HTR-8/SVneo (cell line): Measurements from ENCODE around the gene CDC7.
"Not testable (repeated sequence)": the region's sequence is repeated elsewhere in the genome, so short reads cannot be mapped to it uniquely, and the experiment has no call there.

ENCODE experiments used
- DNase-seq: peaks from one replicate; pipeline ENCODE4 v3.0.0; 2011; ENCODE audit warnings: low spot score, mixed read lengths; ENCODE audit not compliant: insufficient read length
- FAIRE-seq: peaks from 2 replicates; lab custom pipeline; 2011; peaks lifted over from hg19 to GRCh38; lab: Jason Lieb, UNC

The CDC7 gene

DNA sequence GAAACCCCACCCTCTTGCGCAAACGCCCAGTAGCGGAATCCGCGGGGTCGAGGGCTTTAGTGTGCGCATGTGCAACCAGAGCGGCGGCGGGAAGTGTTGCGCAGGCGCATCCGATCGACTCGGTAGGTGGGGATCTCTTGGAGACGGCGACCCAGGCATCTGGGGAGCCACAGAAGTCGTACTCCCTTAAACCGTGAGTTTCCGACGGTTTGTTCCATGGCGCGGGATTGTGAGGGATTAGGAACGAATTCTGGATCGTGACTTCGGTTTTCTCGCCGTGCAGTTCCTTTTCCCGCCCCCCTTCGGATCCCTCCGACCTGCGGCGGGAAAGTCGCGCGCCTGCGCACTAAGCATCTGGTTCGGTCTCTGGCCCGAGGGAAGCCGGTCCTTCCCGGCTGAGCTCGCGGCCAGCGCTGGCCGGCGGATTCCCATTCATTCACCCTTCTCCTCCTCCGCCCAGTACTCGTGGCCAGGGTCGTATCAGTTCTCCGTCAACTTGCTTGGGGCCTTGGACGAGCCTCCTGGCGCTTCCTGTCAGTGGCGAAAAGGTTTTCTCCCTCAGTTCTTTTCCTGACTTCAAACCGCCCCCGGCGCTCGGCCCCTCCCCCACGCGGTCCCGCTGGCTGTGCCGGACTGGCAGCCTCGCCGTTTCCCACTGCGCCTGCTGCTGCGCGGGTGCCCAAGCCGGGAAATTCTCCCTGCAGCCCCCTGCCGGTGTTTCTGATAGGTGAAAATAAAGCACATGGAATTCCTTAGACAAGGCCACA, at the start of gene CDC7:
Gene CDC7 (plus strand): TSS at position 96 of the 767 bp plus-strand sequence. CDS start 866 bp downstream, outside the sequence.
- FAIRE-seq (peak; percentile 38), DNase-seq (peak; percentile 86)

DNA sequence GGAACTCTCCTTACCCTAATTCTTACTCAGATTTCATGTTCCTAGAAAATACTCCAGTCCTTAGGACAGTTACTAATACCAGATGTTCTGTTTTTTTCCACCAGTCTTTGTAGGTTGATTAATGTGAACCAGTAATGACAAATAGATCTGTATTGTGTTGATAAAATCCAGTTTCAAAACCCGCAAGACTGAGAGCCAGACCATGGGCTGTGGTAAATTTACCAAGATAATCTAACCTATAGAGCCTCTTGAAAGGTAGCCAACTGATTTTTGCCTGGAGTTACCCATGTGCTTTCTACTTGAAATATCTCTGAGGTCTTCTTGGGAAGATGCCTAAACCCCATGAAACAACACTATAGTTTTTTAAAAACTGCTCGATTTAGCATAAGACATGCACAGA, 46.5 kb upstream of the CDC7 start:
- DNase-seq (no peak), FAIRE-seq (no peak)

- no peak for FAIRE-seq
- DNase-seq: no peak
Observed at GRCh38 chr1:91455334-91455733, 45.3 kb upstream of the CDC7 start.

DNA sequence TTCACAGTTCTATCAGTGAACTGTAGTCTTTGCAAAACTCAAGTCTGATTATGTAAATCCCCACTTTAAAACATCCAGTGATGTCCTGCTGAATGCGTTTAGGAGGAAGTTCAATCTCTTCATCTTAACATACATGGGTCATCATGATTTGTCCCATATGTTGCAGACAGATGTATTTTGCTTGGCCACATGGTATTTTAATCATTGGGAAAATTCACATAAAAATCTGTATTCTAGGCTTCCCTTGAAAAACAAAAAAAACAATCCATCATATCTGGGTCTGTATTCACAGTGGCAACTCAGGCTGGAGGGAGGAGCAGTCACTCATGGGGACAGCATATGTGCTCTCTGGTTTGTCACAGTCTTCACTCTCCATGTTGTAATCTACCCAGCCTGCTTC, 44.8 kb upstream of the CDC7 start:
- FAIRE-seq (no peak), DNase-seq (no peak)

DNA sequence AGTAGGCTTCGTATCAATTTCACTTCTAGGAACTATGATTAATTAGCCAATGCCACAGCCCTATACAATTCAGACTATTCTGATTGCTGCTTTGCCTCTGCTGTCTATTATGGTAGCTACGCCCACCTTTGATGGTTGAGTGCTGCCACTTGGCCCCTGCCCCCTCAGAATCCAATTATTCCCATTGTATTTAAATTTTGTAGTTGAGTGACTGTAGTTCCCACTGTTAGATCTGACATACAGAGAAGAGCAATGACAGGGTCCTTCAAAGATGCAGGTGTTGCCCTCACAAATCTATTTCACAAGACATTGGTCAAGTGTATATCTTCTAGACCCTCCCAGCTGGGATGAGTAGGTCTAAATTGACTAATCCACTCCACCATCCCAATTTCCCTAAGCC, 35.3 kb upstream of the CDC7 start:
- not testable (repeated sequence) for FAIRE-seq, DNase-seq

GRCh38 chr1:91476533-91477217, 24.0 kb upstream of the CDC7 start:
- no peak for DNase-seq
- no peak for FAIRE-seq

DNA sequence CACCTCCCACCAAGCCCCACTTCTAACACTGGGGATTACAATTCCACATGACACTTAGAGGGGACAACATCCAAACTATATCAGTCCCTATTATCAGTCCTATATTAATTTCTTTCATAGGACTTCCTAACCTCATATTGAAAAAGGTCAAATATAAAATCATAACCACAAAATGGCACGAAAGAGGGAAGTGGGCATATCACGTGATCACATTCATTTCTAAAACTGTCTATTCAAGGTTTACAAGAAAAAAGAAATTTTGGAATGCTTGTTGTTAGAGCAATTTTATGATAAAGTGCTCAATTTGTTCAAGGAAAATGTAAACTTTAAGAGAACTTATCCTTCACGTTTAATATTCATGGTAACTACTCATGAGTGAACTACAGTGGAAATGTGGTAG, 13.2 kb upstream of the CDC7 start:
- FAIRE-seq: no peak
- DNase-seq: no peak

- FAIRE-seq (no peak), DNase-seq (no peak)
Observed at GRCh38 chr1:91490501-91490900, 10.2 kb upstream of the CDC7 start.

- DNase-seq: no peak
- no peak for FAIRE-seq
Observed at GRCh38 chr1:91498035-91498434, 2.6 kb upstream of the CDC7 start.

GRCh38 chr1:91498498-91499245, 2.0 kb upstream of the CDC7 start:
- no peak for FAIRE-seq
- DNase-seq: no peak

DNA sequence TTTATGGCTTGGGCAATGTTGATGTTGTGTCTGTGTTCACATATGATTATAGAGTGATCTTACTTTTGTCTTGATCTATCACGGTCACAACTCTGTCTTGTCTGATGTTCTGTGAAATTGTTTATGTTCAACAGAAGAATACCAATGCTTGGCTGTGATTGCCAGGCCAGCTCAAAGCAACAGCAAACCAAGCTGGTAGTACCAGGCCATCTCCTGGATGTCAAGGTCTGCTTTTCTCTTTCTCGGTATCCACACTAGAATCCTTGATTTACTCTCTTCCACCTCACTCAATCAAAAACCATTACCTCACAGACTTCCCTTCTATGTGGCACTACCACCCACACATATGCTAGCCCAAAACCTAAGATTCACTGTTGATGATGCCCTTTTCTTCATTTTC, 1.3 kb upstream of the CDC7 start:
- no peak for FAIRE-seq

GRCh38 chr1:91499904-91500755, 521 bp upstream of the CDC7 start:
- DNase-seq (no peak), FAIRE-seq (no peak)

More for the DNA sequence above, 1.3 kb upstream of the CDC7 start:
- no peak for DNase-seq

- no peak for FAIRE-seq
- peak; percentile 11 for DNase-seq
Observed at GRCh38 chr1:91501523-91501851, 836 bp downstream of the CDC7 start.

DNA sequence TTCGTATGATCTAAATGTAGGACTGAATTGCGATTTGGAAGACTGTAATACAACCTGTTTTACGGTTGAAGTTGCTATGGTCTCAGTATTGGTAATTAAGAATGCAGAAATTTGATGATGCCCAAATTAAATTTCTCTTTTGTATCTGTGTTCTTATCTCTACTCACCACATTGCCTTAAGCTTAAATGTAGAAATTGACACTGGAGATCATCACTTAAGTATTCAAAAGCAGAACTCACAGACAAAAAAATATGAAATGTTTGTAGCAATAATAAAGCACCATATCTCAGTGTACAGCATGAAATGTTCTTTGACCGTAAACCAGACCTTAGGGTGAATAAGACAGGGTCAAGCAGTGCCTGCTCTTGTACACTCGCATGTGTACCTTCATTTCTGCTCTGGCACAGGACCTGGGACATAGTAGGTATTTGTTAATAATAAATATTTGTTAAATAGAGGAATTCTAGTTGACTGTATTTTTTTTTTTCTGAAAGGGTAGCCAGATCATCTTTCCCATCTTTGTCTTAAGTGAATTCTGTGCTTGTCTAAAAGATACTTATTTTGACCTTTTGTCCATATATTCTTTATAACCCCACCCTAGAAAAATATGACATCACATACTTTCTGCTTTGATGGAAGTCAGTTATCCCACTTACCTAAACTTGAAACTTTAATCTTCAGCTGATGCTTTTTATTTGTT, 1.5 kb downstream of the CDC7 start:
- FAIRE-seq (no peak), DNase-seq (no peak)

DNA sequence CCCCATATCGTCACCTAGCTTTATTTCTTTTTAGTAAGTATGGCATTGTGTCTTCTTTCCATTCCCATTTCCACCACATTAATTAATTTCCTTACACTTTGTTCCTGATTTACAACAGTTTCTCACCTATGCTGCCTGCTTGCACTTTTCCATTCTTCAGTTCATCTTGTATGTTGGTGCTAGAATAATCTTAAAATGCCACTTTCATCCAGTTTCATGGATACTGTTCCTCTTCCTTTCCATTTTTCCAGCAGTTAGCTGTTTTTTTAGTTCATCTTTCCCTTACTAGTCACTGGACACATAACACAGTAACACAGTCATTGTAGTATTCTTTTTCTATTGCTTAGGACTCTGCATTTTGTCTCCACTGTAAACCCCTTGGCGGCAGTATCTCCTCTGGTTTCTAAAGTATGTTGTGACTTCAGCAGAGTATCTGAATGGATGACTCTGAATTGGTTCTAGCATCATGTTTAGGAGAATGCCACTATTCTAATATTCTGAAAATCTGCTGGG, 2.1 kb downstream of the CDC7 start:
- DNase-seq (no peak), FAIRE-seq (no peak)

DNA sequence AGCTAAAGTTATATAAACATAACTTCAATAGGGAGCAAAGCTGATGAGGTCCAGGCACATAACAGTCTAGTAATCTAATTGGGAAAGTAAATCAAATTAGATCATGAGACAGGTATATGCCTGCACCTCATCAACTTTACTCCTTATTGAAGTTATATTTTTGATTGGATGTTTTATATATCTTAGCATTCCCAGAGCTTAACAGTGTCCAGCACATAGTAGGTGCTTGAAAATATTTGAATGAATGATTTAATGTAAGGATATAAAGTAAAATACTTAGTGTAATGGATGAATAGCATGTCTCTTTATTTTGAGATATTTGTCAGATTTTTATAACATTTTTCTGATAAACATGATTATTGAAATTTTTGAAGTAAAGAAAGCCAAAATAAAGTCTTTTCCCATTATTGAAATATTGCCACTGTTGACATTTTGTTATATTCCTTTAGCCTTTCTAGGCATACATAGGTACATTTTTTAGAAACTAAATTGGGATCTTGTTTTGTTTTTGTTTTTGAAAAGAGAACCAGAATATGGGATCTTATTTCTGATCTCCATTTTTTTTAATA, 2.8 kb downstream of the CDC7 start:
- no peak for FAIRE-seq
- no peak for DNase-seq

GRCh38 chr1:91503975-91504530, 3.4 kb downstream of the CDC7 start:
- DNase-seq (no peak), FAIRE-seq (no peak)

DNA sequence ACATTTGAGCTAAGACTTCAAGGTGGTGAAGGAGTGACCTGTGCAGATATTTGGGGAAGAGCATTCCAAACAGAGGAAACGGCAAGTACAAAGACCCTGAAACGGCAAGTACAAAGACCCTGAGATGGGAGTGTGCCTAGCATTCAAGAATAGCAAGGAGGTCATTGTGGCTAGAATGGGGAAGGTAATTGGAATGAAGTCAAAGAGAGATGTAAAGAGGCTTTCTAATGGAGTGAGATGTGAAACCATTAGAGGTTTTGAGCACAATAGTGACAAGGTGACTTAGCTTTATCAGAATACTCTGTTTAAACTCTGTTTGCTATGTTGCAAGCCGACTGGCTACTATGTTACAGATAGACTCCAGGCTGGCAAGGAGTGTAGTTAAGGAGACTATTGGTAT, 4.4 kb downstream of the CDC7 start:
- DNase-seq (no peak), FAIRE-seq (no peak)

DNA sequence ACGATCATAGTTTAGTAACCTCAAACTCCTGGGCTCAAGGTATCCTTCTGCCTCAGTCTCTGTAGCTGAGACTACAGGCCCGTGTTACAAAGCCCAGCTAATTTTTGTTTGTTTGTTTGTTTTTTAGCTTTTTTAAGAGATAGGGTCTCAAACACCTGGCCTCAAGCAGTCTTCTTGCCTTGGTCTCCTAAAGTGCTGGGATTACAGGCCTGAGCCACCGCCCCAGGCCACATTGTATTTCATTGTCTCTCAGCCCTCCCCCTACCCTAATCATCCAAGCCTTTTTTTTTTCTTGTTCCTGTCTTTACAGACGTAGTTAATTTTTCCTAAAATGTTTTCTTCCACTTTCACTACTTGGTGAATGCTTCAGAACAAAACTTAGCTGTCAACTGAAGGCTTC, 5.4 kb downstream of the CDC7 start:
- no peak for DNase-seq
- FAIRE-seq: no peak
